Ecto neural progenitor cell (in vitro differentiated cells): ENCODE data around the gene NAV2.

Experiments used
- DNase-seq: peaks from one replicate; pipeline ENCODE4 v3.0.0-alpha.2; 2018; ENCODE audit warnings: low spot score

NAV2 gene

GRCh38 chr11:19774817-19775580, 62.4 kb downstream of the NAV2 start:
- no peak for DNase-seq

DNA sequence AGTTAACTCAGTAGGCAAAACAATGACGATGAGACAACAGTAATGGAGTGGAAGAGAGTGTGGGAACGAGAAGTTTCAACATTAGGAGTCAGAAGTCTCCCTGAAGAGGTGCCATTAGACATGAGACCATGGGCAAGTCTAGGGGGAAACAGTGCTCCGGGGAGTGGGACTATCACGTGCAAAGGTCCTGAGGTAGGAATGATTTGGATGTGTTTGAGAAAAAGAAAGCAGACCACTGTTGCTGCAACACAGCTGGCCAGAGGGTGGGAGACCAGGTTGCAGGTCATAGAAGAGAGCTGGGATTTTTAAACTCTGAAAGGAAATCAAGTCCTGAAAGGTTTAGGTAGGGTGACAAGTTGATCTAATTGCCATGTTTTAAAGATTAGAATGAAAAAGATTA, 63.0 kb downstream of the NAV2 start:
- DNase-seq, result no peak

GRCh38 chr11:19777039-19777376, 64.4 kb downstream of the NAV2 start:
- peak; percentile 73 for DNase-seq

DNA sequence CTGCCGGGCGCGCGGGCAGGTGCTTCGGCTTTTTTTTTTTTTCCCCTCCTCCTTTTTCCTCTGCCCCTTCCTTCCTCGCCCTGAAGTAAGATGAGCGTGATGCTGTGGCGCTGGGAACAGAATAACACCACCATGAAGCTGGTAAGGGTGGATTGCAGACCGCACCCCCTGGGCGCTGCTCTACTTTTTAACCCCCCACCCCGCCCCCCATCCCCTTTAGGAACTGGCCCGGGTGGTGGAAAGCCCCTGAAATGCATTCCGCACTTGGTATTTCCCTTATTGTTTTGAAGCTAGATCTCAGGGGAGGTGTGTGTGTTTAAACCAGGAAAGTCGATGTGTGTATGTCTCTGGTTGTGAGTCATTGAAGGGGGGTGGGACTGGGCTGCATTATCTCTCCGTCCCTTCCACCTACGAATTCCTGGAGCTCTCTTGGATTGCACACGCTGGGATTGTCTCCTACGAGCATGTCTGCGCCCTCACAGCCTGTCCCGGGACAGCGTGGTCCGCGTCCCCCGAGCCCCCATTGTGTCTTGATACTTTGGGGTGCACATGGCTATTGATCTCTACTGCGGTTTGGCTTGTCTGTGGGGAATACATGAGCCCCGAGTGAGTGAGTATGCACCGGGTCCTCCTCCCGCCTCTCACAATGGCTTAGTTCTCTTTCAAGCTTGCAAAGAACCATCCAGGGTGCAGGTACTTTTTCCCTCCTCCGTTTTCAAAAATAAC, 64.9 kb downstream of the NAV2 start:
- no peak for DNase-seq

DNA sequence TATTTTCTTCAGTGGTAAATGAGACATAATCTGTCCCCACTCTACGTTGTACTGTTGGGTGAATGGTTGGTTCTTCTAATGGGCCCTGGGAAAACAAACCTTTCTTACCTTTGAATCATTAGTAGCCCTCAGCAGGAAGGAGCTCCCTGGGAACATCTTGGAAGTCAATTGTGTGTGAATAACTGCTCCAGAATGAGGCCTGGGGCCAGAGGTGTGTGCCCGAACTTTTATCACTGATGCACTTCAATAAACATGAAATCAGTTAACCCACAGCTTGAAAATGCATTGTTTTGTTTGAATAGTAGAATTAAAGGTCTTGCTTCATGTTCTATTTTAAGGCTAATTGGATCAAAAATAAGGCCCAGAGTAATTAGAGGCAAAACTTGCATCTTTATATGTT, 67.1 kb downstream of the NAV2 start:
- DNase-seq, result no peak

DNA sequence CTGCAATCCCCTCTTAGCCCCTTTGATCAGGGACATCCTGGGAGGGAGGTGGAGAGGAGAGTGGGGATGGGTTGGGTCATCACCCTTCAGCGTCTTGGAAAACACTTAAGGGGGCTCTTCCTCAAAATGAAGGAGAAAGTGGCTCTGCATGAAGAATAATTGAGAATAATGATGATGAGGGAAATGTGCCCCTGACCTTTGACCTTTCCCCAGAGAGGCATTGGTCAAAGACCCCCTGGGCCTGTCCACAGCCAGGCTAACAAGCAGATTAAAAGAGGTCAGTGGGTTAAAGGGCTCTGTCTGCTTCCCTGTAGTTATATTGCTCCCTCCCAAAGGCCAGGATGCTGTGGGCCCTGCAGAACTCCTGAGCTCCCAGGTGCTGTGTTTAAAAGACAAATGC, 68.7 kb downstream of the NAV2 start:
- no peak for DNase-seq

DNA sequence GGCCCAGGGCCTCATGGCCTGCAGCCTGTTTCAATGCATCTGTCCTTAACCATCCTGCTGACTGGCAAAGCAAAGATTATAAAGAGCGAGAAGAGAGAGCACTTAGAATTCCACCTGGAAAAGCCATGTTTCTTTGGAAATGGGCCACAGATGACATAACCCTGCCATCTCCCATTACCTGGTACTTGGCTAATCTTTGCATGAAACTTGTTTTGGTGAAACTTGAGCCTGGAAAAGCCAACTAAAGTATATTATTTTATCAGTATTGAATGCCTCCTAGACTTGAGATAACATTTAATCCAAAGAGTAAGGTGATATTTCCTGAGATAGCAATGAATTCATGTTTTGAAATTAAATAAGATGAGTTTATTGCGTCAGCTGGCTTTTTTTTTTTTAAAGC, 72.6 kb downstream of the NAV2 start:
- no peak for DNase-seq

DNA sequence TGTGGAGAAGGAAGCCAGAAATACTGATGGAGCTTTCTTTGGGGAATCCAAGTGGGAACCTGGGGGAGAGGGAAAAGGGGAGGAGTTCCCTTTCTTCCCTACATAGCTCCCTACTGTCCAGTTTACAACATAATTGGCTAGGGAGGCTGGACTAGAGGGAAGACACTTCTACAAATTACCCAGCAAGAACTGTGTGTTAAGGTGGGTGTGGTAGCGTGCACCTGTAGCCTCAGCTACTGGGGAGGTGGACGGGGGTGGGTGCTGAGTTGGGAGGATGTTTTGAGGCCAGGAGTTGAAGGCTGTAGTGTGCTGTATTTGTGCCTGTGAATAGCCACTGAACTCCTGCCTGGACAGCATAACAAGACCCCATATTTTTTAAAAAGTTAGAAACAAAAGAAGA, 74.0 kb downstream of the NAV2 start:
- no peak for DNase-seq

DNA sequence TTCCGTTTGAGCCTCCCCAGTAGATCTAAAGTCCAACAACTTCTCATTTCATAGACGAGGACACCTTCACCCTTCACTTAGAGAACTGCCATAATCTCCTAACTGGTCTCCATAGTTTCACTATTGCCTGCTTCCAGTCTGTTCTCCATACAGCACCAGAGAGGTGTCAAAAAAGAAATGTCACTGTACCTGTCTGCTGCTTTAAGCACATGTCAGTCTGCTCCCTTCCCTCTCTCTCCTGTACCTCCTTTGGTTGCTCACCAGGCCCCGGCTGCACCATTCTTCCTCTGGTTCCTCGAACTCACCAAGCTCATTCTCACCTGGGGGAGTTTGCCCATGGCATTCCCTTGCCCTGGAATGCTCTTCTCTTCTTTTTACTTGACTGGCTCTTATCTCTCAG, 75.8 kb downstream of the NAV2 start:
- DNase-seq, result no peak

- DNase-seq, result no peak
Observed at GRCh38 chr11:19789245-19789644, 76.6 kb downstream of the NAV2 start.

DNA sequence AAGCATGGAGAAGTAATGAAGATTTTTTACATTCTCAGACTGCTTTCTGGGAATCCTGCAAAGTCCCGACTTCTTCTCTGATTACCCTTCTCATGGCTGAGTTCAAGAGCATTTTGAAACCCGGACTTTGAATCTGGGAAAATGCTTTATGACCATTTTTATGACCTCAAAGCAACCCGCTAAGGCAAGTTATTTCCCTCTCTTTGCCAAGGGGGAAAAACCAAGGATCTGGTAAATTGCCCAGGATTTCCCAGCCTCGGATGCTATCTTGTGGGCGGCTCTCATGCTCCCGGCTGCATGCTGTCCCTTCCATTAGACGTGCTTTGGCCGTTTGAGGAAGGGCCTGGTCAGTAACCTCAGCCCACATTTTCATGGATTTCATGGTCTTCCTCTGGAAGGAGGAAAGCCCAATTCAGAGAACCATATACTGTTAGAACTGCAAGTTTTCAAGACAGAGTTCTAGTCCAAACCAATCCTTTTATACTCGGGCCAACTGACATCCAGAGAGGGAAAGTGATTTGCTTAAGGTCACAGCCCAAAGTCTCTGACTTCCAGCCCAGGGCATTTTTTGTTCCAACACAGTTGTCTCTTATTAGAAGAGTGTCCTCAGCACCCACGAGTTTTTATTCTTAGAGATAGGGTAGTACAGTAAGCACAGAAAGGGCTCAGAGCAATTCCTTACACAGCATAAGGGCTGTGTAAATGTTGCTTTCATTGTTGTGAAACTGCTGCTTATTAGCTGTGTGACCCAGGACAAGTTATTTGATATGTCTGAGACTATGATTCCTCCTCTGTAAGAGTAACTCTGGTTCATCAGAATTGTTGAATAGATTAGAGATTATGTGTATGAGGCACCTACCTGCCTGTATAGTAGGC, 77.4 kb downstream of the NAV2 start:
- DNase-seq, result no peak

DNA sequence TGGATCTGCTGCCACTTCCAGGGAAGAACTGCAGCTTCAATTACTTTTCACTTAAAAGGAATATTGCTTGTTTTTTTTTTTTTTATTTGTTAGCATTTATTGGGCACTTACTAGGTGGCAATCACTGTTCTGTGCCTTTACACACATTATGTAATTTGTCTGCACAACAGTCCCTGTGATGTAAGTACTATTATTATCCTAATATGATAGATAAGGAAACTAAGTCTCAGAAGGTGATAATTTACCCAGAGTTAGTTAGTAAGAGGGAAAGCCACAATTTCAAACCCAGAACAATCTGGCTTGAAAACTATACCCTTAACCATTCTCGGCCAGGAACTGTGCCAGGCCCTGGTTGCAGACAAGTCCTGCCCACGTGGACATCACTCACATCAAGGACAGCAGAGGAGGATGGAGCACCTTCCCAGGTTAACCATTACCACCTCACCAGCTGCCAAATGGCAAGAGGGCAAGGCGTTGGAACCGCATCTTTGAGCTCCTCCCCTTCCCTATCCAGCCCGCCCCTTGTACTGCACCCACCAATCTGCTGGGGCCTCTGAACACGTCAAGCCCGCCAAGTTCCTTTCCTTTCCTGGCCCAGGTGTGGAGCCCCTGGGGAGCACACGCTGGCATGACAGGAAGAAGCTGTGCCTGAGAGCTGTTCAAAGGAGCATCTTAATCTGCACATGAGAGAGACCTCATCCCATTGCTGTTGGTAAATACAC, 78.4 kb downstream of the NAV2 start:
- no peak for DNase-seq

- DNase-seq, result no peak
Observed at GRCh38 chr11:19792510-19792909, 79.9 kb downstream of the NAV2 start.

- no peak for DNase-seq
Observed at GRCh38 chr11:19793326-19793725, 80.7 kb downstream of the NAV2 start.

DNA sequence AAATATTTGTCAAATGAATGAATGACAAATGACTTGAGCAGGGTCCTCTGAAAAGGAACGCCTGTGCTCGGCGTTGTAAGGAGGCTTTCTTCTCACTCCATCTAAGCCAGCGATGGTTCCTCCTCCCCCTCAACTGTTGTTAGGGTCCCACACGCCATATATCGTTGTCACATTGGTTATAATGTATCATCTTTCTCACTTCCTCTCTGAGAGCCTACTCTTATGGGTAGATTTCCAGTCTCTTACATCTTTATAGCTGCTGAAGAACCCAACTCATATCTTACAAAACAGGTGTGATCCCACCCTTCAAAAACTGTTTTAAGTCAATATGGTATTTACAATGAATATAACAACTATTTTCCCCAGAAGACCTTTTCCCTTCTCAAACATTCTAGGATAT, 81.5 kb downstream of the NAV2 start:
- DNase-seq, result no peak

GRCh38 chr11:19795082-19795481, 82.4 kb downstream of the NAV2 start:
- DNase-seq, result no peak

GRCh38 chr11:19800162-19800561, 87.5 kb downstream of the NAV2 start:
- no peak for DNase-seq

DNA sequence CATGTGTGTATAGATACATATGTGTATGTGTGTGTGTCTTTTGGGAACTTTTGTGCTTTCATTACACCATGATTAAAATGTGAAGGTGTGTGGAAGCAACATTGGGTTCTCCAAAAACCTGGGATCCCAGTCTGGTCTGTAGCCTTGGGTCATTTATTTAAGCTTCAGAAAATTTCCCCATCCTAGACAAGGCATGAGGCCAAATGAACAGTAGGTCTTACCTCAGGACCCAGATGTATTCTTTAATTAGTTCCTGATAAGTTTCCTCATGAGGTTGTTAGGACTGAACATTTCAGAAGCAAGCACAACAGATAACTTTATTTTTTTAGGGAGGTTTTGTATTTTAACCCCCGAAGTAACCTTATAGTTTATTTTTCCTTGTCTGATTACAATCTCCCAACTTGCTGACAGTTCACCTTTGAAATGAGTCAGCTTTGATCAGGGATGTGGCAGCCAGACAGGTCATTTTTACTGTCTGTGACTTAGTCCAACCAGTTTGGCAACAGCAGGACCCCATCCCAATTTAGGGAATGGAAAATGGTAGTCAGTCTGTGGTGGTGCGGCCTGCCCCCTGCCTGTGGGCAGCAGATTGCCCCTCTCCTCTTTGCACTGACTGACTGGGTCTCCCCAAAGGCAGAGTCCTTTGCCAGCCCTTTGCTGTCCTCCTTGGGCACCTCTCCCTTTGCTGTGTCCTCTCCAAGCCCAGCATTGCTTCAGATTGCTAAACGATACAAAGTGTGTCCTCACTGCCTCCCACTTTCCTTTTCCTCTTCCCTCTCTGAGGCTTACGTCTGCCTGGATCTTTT, 88.3 kb downstream of the NAV2 start:
- no peak for DNase-seq

DNA sequence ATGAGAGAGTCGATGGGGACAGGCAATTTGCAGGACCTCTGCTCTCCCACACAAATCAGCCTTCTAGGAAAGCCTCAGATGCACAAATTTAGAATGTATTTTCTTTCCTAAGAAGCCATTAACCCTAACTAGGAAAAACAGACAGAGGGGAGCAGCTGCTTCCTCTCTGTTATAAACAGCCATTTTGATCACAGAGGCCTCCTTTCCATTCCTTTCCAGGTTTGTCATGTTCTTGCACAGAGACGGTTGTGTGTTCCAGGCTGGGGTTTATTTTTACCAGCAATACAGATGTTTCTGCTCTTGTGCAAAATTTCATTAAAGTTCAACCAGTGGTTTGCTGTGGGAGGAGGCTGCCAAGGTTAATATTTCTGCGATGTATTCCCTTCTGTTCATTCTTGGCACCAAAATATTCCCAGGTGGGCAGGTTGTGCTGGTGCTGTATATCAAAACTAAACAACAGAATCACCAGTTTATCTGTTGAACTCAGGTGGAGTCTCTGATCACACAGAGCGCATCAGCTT, 90.2 kb downstream of the NAV2 start:
- DNase-seq, result no peak

GRCh38 chr11:19803506-19803998, 90.9 kb downstream of the NAV2 start:
- DNase-seq, result no peak

DNA sequence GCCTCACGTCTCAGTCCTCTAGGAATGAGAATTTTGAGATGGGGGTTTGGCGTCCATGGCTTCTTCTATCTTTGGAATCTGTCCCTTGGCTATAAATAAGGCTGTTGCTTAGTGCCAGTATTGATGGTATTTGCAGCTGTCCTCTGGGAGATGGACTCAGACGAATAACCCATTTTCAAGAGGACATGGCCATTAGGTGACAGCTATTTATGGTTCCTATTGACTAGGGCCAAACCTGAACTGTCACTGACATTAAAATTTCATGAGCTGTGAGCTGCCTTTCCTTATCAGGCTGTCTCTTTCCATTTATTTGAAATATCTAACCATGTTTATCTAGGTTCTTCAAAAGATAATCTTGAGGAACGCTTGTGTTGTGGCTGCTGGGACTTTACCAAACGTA, 92.7 kb downstream of the NAV2 start:
- DNase-seq, result no peak
